GM21526 (cell line): ENCODE measurements around the gene RIPOR3.
"Not testable (repeated sequence)": the region's sequence is repeated elsewhere in the genome, so short reads cannot be mapped to it uniquely, and the experiment has no call there.

Source experiments
- ATAC-seq: cut with Tn5 transposase; IDR thresholded peaks from one replicate; pipeline ENCODE4 v1.9.1; 2021; ENCODE audit warnings: moderate library complexity; ENCODE audit not compliant: unreplicated experiment, low FRiP score

The RIPOR3 gene

DNA sequence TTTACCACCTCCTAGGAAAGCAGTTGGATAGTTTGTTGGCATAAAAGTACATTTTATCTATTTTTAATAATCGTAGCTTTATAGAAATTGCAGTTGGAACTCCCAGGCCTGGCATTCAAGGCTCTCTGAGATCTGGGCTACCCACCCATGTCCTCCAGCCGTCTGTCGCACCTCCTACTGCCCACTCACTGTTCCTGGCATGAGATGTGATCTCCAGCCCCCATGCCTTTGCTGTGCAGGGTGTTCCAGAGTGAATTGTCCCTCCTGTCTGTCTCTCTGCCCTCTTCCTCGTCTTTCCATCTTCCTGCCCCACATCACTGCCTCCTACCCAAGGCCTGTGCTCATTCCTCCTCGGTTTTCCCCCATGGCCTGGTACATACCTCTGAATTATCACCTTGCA, 130.5 kb downstream of the RIPOR3 start:
- no peak for ATAC-seq

DNA sequence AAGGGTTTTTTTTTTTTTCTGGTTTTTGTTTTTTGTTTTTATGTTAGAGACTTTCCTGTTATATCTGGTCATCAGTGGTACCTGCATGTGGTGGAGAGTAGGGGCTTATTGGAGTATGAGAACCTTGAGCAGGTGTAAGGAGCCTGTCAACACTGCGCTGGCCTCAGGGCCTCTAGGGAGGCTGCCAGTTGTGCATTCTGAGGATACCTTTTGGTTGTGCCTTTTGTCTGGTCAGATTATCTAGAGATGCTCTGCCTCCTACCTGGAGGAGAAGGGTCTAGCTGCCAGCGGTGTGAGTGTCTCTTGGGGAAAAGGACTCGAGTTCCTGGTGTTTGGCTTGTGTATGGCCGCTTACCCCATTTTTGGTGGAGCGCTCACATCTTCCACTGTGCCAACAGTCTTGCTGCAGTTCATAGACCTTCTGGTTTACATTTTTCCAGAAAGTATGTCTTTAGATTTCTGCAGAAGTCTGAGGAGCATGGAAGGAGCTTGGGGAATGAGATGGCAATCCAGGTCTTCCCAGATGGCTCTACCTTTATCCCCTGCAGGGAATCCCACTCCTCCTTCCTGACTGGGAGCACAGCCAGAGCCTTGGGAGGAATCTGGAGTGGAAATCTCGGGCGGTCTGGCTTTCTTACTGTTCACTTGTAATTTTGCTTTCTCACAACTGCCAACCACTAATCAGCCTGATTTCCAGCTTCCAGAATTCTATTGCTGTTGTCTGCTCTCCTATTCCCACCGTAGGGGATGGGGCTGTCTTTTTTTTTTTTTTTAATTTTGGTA, 131.3 kb downstream of the RIPOR3 start:
- ATAC-seq = no peak

DNA sequence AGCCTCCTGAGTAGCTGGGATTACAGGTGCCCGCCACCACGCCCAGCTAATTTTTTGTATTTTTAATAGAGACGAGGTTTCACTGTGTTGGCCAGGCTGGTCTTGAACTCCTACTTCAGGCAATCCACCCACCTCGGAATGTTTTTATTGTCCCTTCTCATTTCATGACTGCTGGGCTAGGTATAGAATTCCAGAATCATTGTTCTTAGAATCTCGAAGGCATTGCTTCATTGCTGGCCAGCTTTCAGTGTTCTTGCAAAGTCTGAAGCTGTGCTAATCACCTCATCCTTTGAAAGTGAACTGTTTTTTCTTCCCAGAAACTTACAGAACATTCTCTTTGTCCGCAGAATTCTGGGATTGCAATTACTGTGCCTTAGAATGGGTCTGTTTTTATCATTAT, 132.2 kb downstream of the RIPOR3 start:
- ATAC-seq = no peak

DNA sequence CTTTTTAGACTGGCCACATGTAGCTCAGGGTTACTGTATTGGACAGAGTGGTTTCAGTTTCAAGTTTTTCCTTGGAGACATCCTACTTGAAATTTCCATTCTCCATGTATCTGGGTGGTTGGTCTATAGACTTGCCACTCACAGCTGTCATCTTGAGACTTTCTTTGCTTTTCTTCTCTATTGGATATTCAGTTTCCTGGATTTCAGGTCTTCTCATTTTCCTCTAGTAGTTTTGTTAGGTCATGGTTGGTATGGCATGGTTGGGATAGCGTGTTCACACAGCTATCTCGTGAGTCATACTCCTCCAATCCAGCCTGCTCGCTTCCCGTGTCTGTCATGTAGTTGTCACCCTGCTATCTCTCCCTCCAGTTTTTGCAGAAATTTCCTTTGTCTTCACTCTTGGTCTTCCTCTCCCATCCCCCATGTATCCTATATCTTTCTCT, 132.8 kb downstream of the RIPOR3 start:
- ATAC-seq = no peak

DNA sequence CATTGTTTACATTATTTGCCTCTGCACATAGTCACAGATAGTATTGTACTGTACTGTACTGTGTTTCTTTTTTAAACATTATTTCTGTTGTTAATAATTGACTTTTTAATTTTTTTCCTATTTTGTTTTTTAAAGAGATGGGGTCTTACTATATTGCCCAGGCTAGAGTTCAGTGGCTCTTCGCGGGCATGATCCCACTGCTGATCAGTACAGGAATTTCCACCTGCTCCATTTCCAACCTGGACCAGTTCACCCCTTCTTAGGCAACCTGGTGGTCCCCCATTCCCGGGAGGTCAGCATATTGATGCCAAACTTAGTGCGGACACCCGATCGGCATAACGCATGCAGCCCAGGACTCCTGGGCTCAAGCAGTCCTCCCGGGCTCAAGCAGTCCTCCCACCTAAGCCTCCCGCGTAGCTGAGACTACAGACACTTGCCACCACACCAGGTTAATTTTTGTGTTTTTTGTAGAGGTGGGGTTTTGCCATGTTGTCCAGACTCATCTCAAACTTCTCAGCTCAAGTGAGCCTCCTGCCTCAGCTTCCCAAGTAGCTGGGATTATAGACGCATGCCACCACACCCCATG, 133.7 kb downstream of the RIPOR3 start:
- no peak for ATAC-seq

DNA sequence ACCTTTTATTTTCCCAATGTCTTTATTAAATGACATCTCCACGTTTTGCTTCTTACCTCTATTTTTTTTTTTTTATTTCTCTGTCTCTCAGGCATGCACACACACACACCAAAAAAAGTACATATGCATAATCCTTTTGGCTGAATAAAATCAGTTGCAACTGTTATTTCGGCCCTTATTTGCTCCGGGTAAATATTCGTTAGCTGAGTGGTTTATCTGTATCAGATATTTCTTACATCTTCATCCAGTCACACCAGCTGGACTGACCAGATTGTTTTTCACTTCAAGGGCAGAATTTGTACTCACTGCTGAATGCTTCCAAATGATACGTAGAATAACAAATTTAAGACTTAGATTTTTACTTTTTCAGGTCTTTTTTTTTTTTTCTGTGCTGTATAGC, 135.7 kb downstream of the RIPOR3 start:
- no peak for ATAC-seq

DNA sequence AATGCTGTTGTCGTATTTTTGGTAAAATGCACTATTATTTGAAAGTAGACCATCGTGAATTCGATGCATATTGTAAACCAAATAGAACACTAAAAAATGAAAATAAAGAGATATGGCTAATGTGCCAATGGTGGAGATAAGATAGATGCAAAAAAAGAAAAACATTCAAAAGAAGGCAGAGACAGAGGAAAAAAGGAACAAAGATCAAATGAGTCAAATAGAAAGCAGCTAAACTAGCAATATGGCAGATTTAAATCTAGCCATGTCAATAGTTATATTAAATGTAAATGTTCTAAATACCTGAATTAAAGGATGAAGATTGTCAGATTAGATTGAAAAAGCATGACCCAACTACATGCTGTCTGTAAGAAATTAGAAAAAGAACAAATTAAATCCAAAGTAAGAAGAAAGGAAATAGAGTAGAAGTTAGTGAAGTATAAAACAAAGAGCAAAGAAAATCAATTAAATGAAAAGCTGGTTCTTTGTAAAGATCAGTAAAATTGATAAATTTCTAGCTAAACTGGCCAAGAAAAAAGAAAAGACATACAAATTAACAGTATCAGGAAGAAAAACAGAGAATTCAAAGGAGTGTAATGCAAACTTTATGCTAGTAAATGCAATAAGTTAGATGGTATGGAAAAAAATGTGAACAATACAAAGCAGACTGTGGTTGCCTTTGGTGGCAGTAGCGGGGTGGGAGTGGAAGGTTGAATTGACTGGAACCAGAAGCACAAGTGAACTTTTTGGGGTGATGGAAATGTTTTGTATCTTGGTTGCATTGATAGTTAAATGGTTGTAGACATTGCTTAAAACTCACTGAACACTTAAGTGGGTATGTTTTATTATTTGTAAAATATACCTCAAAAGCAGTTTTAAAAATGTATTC, 136.4 kb downstream of the RIPOR3 start:
- ATAC-seq = no peak

DNA sequence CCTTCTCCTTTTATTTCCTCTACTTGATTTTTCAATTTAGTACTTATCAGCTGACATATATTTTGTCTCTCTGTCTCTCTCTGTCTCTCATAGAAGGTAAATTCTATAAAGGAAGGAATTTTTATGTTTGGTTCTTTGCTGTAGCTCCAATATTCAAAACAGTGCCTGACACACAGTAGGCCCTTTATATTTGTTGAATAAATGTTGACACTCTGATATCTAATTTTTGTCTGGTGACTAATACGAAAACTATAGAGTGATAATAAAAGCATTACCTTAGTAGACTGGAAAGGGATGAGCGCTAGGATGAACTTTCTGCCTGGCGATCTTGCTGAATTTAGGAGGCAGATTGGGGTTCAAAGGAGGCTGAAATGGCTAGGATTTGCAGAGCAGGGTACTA, 138.4 kb downstream of the RIPOR3 start:
- ATAC-seq = no peak

DNA sequence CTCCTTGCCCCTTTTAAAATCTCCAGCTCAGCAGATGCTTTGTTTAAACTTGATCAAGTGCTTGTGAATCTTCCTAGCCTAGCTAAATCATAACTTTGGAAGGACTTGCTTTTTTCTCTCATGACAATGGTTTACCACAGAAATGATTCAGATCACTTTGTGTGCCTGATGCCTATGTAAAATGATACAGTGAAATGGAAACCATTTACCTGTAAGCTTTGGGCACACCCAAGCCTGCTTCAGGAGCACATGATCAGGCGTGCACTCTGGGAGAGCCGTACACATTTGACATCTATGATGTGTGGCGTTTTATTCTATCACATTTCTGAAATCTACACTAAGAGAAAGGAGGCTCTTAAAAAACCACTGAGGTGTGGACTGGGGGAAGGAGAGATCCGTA, 140.1 kb downstream of the RIPOR3 start:
- no peak for ATAC-seq

DNA sequence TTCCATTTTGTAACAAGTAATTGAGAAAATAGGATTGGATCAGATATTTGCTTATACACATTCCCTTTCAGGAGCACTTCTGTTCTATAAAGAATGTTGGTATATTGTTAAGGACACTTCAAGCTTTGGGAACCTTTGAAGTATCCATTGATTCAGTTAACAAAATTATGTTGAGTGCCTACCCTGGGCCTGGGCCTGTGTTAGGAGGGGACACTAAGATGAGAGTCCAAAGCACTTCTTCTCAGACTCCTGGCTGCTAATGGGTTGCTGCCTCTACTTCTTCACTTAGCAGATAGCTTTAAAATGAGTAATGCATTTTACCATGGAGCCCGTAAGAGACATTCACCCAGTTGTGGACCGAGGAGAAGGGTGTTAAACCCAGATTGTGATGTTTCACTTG, 140.8 kb downstream of the RIPOR3 start:
- ATAC-seq = no peak

DNA sequence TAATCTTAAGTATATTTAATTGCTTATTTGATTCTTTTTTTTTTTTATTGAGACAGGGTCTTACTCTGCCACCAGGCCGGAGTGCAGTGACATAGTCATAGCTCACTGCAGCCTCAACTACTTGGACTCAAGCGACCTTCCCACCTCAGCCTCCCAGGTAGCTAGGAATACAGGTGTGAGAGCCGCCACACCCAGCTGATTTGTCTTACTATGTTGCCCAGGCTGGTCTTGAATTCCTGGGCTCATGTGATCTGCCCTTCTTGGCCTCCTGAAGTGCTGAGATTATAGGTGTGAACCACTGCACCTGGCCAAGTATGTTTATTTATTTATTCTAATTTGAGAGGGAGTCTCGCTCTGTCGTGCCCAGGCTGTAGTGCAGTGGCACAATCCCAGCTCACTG, 142.9 kb downstream of the RIPOR3 start:
- no peak for ATAC-seq

DNA sequence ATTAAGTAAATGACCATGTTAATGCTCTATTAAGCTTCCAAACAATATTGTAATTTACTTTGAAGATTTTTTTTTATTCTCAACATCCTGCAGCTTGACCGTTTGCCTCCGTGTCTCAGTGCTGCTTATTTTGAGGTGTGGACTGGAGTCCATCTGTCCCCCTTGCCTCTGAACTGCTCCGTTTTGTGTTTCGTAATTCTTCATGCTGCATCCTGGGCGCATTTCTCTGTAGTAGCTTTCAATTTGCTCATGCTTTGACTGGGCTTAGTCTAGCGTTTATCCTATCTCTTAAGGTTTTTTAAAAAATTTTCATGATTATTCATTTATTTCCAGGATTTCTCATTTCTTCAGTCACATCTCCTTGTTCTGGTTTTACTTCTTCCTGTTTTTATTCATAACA, 143.4 kb downstream of the RIPOR3 start:
- ATAC-seq = no peak

DNA sequence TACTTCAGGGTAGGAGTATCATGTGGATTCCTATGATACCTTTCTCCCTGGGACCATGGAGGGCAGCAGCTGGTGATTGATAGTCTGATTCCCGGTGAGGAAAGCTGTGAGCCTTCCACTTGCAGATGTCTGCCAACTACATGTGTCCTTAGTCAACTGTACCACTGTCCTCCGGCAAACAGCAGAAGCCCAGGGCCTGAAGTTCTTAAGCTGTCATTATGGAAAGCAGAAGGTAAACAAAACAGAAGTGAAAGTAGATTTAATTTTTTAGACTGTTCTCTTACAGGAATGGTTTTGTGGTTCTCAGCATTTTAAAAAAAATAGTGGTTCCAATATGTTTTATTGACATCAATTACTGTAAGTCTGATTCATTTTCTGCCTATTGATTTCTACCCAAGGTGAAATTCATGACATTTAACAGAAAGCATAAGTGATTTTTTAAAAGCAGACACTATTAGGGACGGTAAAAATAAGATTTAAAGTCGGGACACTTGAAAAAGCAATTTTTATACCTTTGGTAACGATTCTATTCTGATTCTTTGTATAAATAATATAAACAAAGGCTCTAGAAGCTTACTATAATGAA, 144.5 kb downstream of the RIPOR3 start:
- no peak for ATAC-seq

DNA sequence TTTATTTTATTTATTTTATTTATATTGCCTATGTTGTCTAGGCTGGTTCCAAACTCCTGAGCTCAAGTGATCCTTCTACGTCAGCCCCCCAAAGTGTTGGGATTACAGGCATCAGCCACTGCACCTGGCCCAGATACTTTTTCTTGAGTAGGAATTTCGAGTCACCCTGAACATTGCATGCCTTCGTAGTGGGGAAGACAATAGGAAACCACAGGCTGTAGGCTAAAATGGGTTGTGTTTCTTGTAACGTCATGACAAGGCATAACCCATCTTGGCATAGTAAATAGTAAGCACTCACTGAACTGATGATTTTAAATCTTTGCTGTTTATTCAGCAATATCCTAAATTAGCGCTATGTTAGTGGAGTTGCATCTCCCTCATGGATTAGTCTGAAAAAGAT, 146.2 kb downstream of the RIPOR3 start:
- ATAC-seq = no peak

DNA sequence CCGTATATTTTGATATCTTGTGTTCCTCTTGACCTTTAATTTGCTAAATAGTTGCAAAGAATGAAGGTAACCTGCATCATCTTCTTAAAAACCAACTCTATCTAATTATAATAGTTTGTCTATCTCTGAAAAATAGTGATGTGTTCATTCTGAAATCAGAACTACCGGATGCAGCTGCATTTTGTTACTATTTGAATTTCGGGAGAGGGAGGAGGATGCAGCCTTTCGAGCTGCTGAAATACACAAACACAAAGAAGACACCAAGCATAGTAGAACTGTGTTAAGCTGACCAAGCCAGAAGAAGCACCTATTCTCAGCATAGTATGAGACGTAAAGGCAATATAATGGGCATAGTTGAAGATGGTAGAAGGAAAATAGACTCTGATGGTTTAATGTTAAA, 148.0 kb downstream of the RIPOR3 start:
- no peak for ATAC-seq

DNA sequence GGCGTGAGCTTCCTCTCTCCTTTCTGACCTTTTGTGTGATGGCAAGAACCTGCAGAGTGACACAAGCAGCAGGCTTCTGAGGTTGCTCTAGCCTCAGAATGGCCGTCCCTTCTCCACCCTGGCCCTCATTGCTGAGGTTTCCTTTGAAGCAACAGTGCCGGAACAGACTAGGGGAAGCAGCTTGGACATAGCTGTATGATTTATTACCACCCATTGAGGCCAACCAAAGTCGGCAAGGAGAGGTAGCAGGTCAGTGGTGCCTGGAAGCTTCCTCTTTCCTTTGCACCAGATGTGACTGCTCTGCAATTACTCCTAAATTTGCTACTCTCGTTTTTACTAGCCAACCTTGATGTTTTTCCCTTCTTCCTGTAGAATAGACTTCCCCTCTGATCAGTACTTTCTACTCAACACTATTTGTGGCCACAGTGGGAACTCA, 149.7 kb downstream of the RIPOR3 start:
- no peak for ATAC-seq

DNA sequence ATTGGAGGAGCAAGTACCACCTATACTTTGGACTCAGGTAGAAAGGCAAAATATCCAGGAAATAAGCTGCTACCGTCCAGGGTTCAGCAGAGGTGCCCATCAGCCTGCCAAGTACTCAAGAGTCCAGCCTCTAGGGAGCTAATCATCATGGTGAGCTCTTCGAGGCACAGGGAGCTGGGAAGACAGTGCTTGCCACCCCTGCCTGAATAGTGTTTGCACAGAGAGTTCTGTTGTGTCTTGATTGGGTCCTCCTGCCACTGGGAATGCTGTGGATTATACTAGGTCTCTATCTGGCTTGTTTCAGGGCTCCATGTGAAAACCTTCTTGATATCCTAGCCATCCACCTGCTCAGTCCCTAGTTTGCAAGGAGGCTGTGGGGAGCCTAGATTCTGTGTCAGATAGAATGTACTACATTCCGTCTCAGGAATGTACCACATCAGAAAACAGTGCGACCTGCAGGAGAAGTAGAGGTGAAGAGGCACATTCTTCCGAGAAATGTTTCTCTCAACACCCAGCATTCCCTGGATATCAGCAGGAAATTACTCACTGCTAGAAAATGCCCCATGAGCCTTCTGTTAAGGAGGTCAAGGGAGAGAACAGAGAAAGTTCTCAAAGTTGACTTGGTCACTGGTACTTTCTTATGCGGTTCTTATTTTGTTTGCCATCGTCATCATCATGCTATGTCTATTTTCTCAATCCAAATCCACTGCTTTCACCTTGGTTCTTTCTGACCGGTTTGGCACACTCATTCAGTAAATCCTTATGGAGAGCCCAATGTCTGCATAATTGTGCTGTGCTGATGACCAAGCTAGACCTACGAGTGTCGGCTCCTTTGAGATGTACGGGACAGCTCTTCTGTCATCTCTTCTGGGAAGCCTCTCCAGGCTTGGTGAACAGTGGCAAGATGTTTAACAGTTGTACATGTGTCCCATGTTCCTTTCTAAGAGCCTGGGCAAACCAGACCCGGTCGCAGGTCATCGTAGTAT, 150.4 kb downstream of the RIPOR3 start:
- ATAC-seq = no peak

DNA sequence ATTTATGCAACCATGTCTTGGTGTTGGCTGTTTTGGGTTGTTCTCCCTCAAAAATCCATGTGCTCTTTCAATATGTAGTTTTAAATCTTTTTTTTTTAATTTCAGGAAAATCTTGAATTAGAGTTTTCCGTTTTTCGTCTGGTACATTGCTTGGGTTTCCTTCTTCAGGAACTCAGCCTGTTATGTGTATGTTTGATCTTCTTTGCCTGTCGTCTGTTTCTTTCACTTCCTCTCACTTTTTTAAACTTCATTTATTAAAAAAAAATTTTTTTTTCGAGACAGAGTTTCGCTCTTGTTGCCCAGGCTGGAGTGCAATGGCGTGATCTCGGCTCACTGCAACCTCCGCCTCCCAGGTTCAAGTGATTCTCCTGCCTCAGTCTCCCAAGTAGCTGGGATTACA, 151.5 kb downstream of the RIPOR3 start:
- ATAC-seq = not testable (repeated sequence)

DNA sequence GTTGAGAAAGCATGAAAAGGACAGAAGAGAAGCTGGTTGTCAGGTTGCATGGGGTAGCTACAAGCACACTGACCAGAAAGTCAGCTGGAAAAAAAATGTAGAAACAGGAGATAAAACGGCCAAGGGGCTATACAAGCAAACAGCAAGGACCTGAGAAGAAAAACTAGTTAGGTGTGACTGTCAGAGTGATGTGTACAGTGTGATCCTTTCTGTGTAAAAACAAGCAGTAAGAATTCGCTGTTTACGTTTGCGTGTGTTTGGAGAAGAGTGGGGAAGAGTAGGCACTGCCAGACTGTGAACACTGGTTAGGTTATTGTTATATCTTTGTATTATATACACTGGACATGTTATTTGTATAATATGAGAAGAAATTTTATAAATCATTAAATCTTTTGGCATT, 153.1 kb downstream of the RIPOR3 start:
- no peak for ATAC-seq
